Astrocyte of the cerebellum (primary cell): Measurements from ENCODE around the gene MAP10.

Experiments
- DNase-seq: peaks from one replicate; pipeline ENCODE4 v3.0.0-alpha.2; 2011; ENCODE audit warnings: low read depth
- H3K4me3 ChIP-seq: 2 replicates; pipeline ENCODE4 v1.5.1; 2011; ENCODE audit warnings: mild to moderate bottlenecking, low read depth, low read length, moderate library complexity
- in situ Hi-C: cut with HindIII; loops from 2 replicates; pipeline ENCODE4 v1.10.0; 2017; ENCODE audit warnings: low sequenced_read_pairs
- TF ChIP-seq, protein P1 (sequence below): IDR thresholded peaks from 2 replicates; pipeline ENCODE4 v1.5.1; 2012; ENCODE audit warnings: low read length, low read depth, moderate library complexity, mild to moderate bottlenecking; ENCODE audit errors: missing control alignments

The MAP10 gene

DNA sequence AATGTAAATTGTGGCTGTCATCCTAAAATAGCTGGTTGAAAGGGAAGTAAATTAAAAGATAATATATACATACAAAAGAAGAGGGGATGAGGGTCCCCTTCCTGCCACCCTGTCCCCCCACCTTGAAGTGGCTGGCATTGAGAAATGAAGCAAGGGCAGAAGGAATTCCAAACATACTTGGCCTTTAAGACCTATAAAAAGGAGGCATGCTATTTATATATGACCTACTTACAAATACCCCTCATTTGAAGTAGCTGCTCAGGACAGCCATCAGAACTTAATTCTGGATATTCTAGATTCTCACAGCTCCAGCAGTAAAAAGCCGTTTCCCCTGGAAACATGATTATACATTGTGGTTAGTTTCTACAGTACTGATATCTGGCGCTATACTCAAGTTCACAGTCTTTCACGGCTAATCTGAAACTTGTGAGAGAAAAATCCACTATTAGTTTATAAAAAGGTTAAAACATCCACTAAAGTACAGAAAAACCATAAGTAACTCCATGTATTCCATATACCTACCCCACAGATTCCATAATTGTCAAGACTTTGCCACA is 9.6 kb upstream of the MAP10 start:
- no peak overlapping the region for H3K4me3 ChIP-seq
- TF ChIP-seq, protein P1, sequence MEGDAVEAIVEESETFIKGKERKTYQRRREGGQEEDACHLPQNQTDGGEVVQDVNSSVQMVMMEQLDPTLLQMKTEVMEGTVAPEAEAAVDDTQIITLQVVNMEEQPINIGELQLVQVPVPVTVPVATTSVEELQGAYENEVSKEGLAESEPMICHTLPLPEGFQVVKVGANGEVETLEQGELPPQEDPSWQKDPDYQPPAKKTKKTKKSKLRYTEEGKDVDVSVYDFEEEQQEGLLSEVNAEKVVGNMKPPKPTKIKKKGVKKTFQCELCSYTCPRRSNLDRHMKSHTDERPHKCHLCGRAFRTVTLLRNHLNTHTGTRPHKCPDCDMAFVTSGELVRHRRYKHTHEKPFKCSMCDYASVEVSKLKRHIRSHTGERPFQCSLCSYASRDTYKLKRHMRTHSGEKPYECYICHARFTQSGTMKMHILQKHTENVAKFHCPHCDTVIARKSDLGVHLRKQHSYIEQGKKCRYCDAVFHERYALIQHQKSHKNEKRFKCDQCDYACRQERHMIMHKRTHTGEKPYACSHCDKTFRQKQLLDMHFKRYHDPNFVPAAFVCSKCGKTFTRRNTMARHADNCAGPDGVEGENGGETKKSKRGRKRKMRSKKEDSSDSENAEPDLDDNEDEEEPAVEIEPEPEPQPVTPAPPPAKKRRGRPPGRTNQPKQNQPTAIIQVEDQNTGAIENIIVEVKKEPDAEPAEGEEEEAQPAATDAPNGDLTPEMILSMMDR, result no peak
- in situ Hi-C loops, result no loop called here
- no peak for DNase-seq

DNA sequence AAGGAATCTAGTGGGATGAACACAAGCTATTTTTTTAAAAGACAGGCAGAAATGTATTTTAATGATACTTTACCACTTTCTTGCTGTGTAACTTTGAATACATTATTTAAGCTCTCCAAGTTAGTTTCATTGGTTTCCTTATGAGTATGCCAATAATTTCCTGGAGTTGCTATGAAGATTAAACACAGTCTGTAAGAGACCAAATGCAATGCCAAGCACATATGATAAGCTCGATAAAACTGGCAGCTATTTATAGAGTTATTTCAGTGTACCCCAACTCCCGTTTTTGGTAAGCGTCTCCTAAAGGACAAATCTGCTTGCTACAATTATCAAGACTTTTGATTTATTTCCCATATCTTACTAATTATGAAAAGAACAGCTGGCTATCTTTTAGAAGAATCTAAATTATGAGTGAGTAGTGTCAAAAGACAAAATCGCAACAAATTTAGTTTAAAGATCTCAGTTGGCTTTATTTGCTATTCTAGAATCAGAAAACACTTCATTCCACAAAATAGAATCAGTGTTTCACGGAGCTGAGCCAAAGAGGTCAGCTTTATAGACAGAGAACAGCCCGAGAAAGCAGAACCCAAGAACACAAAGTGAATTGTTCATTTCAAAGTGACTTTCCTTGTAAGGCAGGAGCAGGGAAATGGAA is 7.2 kb upstream of the MAP10 start:
- TF ChIP-seq, protein P1, result no peak
- in situ Hi-C loops, result no loop called here
- DNase-seq, result no peak
- no peak overlapping the region for H3K4me3 ChIP-seq

DNA sequence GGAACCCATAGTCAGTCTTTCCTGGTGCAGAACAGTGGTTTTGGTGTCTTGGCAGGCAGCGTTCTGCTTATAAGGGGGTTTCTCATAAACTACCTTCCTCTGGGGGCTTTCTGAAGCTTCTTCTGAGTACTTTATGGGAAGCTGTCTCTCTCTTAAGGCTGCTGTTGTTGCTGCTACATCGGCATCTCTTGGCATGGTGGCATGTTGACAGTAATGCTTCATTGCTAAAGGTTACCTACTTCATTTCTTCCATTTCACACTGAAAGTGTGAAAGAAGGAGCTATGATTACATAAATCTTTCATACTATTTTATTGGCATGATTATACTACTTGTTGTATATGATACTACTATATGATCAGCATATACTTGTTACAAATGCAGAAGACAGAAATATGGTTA is 6.3 kb upstream of the MAP10 start:
- TF ChIP-seq, protein P1, result no peak
- in situ Hi-C loops, result no loop called here
- H3K4me3 ChIP-seq, result no peak overlapping the region
- no peak for DNase-seq

DNA sequence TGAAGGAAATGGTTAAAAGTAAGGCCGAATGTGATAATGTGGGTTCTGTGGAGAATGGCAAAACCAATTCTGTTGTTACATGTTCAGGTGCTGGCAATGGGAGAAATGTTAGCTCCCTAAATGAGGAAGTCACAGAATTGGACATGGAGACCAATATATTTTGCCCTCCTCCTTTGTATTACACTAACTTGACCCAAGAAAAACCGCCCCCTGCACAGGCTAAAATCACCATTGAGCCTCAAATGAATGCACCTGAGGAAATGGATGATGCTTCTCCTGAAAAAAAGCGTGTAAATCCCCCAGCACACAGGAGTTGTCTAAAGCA is 932 bp downstream of the MAP10 start:
- TF ChIP-seq, protein P1, result no peak
- peak overlapping the region; percentile 46 for H3K4me3 ChIP-seq
- DNase-seq, result no peak
- in situ Hi-C loops, result no loop called here

DNA sequence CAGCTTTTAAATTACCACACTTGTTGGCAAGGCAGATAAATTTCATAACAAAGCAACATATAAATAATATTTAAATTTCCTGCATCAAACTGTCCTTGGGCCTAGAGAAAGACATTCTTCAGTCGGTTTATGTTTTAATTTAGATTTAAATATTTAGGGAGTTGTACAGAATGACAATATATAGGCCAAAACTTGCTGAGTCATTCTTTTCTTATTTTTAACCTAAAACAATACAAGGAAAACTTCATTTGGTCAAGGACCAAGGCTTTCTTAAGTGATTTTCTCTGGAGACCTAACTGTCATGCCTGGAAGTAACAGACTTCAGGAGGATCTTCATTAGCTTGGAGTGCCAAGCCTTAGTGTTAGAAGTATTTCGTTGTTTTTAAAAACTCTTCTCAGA is 5.6 kb downstream of the MAP10 start:
- TF ChIP-seq, protein P1, result no peak
- H3K4me3 ChIP-seq, result no peak overlapping the region
- no peak for DNase-seq
- in situ Hi-C loops, result no loop called here

DNA sequence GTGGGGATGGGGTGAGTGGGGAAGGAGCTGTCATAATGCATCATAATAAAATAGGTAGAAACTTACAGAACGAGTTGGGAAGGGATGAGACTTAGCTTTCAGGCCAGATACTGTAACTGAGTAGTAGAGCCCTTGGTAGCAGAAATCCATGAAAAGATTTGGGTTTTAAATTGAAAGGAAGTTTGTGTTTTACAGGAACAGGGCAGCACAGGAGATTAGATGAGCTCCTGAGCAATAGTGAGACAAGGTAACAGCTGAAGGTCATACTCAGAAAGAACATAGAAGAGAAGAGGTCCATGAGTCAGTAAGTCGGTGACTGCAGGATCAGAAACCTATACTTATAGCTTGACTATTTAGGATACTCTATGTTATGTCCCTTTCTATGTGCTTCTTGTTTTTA is 7.3 kb downstream of the MAP10 start:
- TF ChIP-seq, protein P1, result no peak
- H3K4me3 ChIP-seq, result no peak overlapping the region
- no peak for DNase-seq
- in situ Hi-C loops, result no loop called here
